ENCODE measurements around the gene OLA1.
A peak's percentile ranks its signal among the peaks of the same experiment; 100 is the strongest.

OLA1 gene

DNA sequence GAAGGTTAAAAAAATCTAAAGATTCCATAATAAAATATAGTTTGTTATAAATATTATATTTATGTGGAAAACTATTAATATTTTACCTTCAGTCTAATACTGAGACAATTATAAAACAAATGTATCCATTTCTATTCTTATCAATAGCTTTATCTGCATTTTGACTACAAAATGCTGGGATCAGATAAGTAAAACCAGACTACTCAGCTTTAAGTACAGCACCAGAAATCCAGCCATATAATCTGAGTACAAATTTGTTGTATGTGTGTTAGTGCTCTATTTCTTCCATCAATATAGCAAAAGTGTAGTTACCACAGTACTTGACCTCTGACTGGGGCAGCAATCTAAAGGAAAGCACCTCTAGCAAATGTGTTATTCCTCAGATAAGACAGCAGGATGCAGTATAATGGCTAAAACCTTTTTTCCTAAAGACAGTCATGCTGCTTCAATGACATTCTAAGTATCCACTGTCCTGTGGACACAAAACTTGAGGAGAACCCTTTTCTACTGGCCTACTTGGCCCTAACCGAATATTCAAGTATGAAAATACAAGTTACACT, 68.1 kb downstream of the OLA1 start:
- DNase-seq (ENCODE audit: low read depth) = no peak

DNA sequence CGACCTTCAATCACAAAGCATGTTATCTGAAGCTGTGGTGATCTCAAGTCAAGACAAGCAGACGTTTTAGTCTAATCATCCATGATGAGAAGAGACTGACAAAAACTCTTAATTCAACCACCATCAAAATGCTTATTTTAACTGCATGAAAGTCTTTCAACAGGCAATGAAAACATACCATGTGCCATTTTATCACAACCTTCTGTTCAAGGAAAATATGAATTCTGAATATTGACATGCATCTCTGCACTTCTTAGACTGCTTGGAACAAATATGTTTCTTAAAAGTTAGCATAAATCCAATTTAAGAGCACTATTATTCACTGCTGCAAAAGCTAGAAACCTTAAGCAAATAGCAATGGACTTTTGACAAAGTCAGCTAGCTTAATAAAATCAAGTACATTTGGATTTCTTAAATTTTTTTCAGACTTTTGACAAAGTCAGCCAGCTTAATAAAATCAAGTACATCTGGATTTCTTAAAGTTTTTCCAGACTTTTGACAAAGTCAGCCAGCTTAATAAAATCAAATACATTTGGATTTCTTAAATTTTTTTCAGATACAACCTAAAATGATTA, 70.9 kb downstream of the OLA1 start:
- no peak for DNase-seq (ENCODE audit: low read depth)

DNA sequence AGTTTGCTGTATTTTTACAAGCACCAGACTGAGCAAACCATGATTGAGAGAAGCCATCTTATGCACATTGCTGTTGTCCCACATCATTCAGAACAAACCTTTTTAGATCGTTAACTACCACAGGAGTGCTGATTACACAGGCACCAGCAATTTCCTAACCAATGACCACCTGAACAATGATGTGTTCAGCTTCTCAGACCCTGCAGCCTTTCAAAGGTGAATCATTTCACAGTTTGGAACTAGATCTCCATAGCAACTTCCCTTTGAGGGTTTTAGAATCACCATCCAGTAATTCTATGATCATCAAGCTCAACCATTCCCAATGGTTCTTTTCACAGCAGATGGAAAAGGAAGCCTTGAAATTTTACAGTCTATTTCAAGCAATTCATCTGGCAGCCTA, 71.4 kb downstream of the OLA1 start:
- peak; percentile 39 for DNase-seq (ENCODE audit: low read depth)

DNA sequence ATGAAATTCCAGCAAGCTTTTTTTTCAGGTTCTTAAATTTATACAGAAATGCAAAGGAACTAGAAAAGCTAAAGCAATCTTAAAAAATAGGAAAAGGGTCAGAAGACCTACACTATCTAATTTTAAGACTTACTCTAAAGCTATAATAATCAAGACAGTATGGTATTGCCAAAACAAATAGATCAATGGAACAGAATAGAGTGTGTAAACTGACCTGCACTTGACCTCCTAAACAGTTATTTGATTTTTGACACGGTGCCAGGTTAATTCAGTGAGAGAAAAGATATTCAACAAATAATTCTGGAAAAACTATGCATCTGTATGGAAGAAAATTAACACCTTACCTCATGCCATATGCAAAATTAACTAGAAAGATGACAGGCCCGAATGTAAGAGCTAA, 73.6 kb downstream of the OLA1 start:
- DNase-seq (ENCODE audit: low read depth) = no peak

DNA sequence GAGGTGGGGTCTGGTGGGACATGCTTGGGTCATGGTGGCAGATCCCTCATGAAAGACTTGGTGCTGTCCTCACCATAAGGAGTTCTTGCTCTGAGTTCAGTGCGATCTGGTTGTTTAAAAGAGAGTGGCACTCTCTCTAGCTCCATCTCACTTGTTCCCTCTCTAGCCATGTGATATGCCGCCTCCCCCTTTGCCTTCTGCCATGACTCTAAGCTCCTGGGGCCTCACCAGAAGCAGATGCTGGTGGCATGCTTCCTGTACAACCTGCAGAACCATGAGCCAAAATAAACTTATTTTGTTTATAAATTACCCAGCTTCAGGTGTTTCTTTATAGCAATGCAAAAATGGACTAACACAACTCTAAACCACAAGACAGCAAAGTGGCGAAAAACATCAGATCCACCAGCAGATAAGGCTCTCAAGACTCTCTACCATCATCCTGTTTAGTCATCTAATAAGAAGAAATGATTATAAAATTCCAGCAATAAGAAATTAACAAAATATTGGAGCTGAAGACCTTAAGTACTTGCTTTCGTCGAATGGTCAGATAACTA, 75.5 kb downstream of the OLA1 start:
- no peak for DNase-seq (ENCODE audit: low read depth)

DNA sequence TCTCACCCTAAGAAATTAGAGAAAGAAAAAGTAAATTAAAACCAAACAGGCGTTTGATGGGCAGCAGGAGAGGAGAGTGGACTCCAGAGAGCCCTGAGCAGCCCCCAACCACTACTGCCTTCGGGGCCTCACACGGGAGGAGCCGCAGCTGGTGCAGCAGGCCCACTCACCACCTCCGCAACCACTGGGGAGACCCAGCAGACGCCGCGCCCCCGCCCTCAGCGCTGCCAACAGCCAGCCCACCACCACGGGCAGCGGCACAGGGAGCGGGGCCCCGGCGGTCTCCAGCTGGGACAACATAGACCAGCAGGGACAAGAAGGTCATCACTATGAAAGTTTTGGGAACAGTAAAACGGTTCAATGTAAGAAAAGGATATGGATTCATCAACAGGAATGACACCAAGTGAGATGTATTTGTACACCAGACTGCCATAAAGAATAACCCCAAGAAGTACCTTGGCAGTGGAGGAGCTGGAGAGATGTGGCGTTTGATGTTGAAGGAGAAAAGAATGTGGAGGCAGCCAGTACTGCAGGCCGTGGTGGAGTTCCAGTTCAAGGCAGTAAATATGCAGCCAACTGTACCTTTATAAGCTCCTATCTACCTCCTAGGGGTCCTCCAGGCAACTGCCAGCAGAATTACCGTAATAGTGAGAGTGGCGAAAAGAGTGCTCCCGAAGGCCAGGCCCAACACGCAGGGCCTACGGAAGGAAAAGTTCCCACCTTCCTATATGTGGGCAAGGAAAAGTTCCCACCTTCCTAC, 76.5 kb downstream of the OLA1 start:
- no peak for DNase-seq (ENCODE audit: low read depth)

DNA sequence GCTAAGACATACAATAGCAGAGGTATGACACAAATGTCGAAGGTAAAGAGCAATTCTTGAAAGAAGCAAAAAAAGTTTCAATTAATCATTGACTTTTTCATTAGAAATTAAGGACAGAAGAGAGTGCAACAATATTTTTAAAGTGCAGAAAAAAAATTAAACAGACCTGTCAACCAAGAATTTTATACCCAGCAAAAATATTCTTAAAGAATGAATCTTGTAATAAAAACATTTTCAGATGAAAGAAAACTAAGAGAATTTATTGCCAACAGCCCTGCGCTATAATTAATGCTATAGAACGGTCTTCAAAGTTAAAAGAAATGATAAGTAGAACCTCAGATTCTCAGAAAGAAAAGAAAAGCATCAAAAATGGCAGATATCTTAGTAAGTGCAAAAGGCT, 79.0 kb downstream of the OLA1 start:
- DNase-seq (ENCODE audit: low read depth) = no peak

DNA sequence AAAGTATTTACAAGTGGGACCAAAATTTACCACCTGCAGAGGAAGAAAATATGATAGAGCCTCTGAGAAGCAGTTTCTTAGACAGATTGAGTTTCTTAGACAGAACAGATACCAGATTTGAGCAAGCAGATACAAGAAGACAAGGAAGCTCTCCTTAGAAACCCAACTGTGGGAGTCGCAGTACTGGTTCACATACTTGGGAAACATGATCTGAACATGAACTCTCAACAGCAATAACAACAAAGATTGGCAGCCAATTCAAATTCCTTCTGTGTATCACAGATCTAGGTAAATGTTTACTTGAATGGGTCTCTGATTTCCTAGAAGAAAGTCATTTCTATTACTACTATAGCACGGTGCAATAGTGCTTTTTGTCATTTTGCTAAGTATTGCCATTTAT, 82.1 kb downstream of the OLA1 start:
- peak; percentile 68 for DNase-seq (ENCODE audit: low read depth)

DNA sequence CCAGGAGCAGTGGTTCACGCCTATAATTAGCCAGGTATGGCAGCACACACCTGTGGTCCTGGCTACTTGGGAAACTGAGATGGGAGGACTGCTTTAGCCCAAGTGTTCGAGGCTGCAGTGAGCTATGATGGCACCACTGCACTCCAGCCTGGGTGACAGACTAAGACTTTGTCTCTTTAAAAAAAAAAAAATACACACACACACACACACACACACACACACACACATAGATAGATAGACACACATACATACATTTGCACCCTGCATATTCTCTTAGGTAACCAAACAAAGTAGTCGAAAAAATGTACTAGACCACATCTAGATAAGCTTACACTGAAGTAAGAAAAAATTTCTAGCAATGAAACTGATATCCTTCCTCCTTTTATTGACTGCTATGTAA, 86.8 kb downstream of the OLA1 start:
- DNase-seq (ENCODE audit: low read depth) = no peak

DNA sequence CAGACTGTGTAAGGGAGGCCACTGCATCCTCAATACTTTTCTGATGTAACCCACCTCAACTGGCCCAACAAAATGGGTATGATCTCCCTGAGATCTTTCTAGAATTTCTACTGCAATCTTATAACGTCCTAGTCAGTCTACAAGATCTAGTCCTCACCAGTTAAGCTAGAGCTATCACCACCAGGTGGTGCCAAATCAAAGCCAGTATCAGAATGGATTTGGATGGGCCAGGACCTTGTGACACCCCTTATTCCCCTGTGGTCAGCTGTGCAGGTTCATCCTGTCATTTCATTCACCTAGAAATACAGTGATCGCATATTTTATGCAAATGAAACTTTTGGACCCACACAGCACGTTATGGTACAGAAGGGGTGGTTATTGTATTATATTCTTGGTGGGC, 90.3 kb downstream of the OLA1 start:
- DNase-seq (ENCODE audit: low read depth) = peak; percentile 57

DNA sequence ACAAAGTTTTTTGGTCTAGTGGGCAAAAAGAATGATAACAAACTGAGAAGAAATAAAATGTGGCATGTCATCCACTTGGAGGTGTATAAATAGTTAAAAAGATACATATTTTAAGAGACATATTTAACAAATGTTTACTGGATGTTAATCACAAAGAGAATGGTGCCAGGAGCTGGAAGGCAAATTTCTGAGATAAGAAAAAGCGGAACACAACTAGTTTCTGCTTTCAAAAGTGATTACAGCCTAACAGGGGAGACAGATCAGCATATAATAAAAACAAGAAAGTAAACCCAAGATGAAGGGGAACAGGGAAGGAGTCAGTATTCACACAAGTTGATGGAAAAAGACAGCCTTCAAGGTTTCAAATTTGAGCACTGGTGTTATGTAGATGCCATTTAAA, 91.3 kb downstream of the OLA1 start:
- peak; percentile 46 for DNase-seq (ENCODE audit: low read depth)

DNA sequence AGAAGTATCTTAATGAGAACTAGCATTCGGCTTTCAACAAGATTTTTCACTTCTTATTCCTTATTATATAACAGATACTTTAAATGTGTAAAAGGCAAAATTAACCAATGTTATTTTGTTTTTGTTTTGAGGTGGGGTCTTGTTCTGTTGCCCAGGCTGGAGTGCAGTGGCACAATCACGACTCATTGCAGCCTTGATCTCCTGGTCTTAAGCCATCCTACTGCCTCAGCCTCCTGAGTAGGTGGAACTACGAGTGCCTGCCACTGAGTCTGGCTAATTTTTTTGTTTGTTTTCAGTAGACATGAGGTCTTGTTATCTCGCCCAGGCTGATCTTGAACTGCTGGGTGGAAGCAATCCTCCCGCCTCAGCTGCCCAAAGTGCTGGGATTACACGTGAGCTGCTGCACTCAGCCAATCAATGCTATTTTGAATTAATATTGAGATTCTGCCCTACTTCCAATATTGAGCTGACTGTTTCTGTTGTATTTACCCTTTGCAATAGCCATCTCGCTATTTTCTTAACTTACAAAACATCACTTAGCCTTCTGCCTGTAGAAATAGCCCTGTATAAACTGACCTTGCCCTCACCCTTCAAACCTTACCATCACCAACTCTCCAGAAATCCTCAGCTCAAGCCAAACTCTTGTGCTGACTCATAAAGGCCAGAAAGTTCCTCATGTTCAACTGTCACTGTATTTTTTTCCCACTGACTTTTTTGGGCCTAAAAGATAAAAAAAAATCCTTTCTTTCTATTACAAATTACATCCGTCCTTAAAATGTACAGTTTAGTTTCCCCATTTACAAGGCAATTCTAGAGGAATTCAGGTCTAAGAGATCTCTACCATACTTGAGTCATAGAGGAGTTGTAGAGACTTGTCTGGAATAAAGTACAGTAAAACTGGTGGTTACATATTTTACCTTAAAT, 94.3 kb downstream of the OLA1 start:
- DNase-seq (ENCODE audit: low read depth) = peak; percentile 86

DNA sequence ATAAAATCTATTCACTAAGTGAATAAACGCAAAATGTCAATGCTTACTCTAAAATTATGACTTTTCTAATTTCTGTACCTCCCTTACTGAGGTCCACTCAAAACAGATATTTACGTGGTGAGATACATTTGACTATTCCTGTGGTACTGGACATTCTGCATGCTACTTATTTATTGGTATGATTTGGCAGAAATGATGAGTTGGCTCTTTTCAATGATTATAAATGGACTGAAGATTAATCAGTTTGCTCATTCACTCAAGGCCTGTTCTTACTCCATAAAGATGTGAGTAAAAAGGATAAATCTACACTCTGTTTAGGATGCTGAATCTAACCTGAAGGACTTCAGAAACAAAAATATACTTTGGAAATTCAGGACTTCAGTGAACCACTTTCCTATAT, 98.8 kb downstream of the OLA1 start:
- no peak for DNase-seq (ENCODE audit: low read depth)

DNA sequence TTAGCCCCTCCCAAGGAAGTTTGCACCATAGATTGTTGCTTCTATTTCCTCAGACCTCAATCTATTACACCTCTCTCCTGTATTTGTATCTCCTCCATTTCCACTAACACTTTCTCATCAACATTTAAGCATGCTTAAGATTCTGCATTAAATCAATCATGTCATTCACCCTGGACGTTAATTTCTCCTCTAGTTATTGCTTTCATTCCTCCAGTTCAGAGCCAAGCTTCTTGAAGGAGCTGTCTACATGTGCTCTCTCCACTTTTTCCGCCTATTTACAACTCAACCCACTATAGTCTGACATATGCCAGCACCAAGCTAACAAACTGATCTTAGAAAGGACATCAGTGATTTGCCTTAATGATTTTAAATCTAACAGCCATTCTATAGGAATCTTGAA, 99.5 kb downstream of the OLA1 start:
- no peak for DNase-seq (ENCODE audit: low read depth)

DNA sequence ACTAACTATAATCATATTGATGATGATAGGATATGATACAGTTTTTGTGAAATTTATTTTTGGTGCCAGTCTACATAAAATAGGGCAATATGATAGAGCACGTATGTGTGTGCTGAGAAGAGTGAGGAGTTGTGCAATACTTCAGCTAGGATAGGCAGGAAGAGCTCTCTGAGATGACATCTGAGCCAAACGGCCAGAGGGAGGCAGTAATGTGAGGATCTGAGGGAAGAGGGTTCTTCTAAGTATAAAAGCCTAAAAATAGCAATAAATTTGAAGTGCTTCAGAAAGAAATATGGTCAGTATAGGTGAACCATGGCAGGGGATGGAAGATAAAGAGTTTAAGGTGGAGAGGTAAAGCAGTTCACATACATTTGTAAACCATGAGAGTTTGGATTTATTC, 102.5 kb downstream of the OLA1 start:
- DNase-seq (ENCODE audit: low read depth) = peak; percentile 51

DNA sequence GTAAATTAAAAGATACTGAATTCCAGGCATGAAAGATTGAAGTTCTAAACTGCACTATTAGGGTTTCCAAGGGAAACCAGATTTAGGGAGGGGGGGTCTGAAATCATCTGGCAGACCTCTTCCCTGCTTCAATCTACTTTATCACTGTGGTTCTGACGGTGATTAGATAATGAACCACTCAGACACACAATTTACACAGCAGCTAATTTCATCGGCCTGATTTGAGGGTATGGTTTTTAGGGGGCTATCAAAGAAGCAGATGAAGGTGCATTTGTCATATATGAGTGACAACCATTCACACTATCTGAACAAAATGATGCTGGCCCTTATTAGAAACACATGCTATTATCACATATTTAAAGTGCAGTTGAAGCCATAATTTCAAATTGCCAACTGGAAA, 106.0 kb downstream of the OLA1 start:
- no peak for DNase-seq (ENCODE audit: low read depth)

DNA sequence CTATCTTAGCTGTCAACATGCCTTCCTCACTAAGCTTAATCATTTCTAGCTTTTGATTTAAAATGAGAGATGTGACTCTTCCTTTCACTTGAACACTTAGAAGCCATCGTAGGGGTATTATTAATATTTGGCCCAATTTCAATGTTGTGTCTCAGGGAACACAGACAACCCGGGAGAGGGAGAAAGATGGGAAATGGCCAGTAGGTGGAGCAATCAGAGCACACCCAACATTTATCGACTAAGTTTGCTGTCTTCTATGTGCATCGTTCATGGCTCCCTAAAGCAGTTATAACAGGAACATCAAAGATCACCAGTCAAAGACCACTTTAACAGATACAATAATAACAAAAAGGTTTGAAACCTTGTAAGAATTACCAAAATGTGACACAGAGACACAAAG, 110.2 kb downstream of the OLA1 start:
- no peak for DNase-seq (ENCODE audit: low read depth)

DNA sequence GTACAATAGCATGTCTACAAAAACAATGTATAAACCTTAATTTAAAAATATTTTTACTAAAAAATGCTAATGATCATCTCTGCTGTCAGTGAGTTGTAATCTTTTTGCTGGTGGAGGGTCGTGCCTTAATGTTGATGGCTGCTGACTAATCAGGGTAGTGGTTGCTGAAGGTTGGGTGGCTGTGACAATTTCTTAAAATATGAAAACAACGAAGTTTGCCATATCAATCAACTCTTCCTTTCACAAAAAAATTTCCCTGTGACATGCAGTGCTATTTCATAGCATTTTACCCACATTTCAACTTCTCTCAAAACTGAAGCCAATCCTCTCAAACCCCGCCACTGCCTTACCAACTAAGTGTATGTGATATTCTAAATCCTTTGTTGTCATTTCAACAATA, 112.4 kb downstream of the OLA1 start:
- DNase-seq (ENCODE audit: low read depth) = no peak

DNA sequence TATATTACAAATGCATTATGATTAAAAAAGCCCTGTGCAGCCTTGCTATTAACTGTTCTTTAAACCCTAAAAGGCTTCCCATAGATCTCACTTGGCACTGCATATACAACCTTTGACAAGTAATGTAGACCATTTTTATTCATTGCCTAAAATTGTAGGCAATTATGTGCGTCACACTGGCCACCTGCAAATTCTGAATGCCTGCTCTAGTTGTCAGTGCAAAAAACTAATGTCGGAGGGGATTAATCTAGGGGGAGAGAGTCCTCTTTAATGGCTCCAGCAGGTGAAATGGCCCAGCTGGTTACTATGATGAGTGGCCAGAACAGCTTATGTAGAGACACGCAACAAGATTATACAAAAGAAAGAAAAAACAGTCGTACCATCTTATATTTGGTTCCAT, 123.2 kb downstream of the OLA1 start:
- DNase-seq (ENCODE audit: low read depth) = no peak

DNA sequence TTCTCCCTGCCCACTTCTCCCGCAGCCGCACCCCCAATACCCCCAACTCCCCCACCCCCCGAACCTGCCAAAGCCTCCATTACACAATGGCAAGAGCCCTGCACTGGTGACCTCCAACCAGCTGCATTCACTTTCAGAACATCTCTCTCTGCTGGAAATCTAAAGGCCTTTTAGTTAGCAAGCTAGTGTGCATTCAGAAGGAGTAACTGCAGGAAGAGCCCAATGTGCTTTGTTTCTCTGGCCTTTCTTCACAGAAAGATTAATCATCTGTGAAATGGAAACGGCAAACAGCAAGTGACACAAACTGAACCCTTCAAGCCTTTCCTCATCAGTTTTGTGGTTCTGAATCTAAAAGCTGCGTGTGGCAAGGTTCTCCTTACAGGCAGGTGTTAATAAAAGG, 124.2 kb downstream of the OLA1 start:
- no peak for DNase-seq (ENCODE audit: low read depth)

DNA sequence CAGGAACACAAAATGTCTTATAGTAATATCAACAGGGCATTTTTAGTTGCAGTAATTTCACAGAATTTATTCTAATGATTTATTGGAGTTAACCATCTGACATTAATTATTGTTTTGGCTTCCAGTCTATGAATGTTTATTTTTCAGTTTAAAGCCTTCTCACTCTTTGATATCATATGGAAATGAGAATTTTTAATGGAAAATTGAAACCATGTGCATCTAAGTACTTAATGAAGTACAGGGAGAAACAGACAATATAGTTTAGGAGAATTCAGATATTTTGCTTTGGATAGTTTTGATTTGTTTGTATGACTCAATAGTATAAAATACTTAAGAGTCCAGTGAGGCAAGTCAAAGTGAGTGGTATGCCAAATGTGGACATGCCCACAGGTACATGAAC, 126.1 kb downstream of the OLA1 start:
- DNase-seq (ENCODE audit: low read depth) = no peak

DNA sequence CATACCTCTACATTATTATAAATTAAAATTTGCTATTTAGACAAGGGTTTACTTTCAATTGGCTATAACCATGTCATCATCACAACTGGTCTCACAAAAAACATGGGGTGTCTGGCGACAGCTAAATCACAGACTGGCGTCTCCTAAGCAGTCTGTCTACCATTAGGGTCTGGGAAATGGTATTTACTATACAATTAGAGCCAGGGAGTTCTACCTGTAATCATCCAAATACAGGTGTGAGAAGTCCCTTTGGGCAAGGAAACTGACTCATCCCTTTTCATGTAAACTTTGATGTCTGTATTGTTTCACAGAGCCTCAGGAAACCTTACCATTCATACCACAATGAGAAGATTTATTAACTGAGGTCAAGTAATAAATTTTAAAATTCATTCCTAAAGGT, 126.7 kb downstream of the OLA1 start:
- DNase-seq (ENCODE audit: low read depth) = no peak

DNA sequence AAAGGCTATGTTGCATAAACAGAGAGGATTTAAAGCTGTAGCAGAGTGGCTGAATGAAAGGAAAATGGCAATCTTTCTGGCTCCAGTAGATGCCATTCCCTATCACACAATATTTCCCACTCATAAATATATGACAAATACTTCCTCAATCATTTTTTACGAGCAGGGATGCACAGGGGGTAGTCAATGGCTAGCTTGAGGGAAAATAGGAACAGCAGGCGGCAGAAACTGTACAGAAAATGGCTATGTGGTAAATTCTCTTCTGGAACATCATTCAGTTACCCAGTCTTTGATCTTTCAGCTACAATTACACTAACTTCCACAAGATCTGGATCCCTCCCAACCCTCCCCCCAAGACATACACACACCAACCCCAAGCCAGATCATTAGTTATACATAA, 127.2 kb downstream of the OLA1 start:
- DNase-seq (ENCODE audit: low read depth) = no peak
